ENCODE results near the gene NKAIN2. TPM values are rescaled to one million over a fixed set of nuclear protein-coding genes. Genes with fewer than 3 reads are reported as not detected.
"Not testable (repeated sequence)": the region's sequence is repeated elsewhere in the genome, so short reads cannot be mapped to it uniquely, and the experiment has no call there.

Gene NKAIN2
- polyA plus RNA-seq, 3 donors = 14.5 to 20.0 (median 18.8) TPM

DNA sequence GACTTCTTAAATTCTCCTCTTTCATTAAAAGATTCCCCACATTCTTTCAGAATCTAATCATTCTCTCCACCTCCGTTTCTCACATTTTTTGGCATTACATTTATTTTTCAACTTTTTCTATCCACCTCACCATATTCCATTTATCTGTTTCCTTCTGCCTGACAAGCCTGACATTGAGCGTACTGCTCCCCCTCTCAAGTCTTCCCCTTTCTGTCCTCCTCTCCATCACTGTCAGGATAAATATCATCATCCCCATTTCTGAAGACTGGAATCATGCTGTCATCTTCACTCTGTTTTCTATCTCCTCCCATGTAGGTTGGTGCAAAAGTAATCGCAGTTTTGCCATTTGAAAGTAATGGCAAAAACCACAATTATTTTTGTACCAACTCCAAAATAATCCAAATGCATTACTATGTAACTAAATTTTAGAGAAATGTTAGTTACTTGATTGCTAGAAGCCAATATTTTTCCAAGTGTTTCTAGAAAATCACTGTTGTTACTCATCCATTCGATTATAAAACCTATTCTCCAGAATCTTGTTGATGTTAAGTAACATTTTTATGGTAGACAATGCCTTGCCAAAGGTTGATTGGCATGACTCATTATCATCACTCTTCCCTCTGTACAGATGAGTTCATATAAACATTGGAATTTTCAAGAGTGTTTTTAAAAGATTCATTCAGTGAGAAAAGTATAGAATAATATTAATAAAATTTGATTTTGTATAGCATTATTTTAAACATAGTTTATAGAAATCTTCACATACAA, 866.2 kb downstream of the NKAIN2 start:
- DNase-seq (ENCODE audit: extremely low read depth in 1 of 11, low read depth in 9 of 11, low spot score in 4 of 11) = no peak

DNA sequence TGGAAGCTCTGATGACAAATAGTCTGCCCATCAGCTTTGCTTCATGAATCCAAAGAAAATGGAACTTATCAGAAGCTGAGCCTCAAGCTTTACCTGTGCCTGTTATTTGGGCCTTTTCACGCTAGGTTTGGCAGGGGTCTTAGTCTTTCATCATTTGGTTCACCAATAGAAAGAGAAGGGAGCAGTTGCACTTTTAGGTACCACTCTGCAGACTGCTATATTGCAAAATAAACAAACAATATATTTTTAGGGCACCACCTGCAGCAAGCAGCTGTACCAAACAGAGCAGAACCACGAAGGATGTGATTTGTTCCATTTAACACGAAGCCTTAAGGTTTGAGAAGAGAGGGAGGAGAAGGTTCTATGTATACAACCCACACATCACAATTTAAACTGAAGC, 867.1 kb downstream of the NKAIN2 start:
- no peak for DNase-seq (ENCODE audit: extremely low read depth in 1 of 11, low read depth in 9 of 11, low spot score in 4 of 11)

DNA sequence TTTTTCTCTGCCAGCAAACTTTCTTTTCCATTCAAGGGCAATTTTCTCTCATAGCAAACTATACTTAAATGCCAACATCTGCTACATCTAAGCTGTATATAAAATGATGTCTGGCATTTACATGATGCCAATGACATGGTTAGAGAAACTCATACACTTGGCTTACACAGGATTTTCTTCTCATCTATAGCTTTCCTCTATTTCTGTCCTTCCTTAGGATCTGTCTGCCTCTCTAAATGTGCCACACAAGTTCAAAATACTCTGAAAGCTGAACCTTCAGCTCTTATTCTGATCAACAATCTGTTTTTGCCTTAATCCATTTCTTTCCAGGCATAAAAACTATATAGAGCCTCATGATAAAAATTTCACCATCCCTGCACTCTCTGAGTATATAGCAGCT, 867.7 kb downstream of the NKAIN2 start:
- no peak for DNase-seq (ENCODE audit: extremely low read depth in 1 of 11, low read depth in 9 of 11, low spot score in 4 of 11)

DNA sequence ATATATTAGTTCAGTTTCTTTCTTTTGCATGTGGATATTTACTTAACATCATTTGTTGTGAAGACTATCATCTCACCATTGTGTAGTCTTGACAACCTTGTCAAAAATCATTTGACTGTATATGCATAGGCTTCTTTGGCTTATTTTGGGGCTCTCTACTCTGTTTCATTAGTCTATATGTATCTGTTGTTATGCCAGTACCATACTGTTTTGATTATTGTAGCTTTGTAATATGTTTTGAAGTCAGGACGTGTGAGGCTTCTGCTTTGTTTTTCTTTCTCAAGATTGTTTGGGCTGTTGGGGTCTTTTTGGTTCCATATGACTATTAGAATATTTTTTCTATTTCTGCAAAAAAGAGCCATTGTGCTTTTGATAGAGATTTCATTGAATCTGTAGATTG, 870.4 kb downstream of the NKAIN2 start:
- DNase-seq (ENCODE audit: extremely low read depth in 1 of 11, low read depth in 9 of 11, low spot score in 4 of 11) = no peak

DNA sequence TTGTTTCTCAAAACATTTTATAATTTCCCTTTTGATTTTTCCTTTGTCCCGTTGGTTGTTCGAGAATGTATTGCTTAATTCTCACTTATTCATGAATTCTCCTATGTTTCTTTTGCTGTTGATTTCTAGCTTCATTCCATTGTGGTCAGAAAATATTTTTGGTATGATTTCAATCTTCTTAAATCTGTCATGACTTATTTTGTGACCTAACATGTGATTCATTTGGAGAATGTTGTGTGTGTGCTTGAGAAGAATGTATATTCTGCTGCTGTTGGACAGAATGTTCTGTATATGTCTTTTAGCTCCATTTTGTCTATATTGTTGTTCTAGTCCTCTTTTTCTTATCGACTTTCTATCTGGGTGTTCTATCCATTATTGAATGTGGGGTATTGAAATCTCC, 872.4 kb downstream of the NKAIN2 start:
- DNase-seq (ENCODE audit: extremely low read depth in 1 of 11, low read depth in 9 of 11, low spot score in 4 of 11) = no peak

DNA sequence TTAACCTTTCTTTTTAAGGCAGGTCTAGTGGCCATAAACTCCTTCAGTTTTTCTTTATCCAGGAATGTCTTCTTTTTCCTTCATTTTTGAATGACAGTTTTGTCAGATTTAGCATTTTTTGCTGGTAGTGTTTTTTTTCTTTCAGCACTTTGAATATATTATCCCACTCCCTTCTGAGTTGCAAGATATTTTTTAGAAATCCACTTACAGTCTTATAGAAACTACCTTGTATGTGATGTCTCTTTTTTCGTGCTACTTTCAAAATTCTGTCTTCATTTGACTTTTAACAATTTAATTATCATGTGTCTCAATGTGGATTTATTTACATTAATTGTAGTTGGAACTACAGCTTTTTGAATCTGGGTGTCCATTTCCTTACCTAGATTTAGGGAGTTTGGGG, 874.2 kb downstream of the NKAIN2 start:
- DNase-seq (ENCODE audit: extremely low read depth in 1 of 11, low read depth in 9 of 11, low spot score in 4 of 11) = no peak

DNA sequence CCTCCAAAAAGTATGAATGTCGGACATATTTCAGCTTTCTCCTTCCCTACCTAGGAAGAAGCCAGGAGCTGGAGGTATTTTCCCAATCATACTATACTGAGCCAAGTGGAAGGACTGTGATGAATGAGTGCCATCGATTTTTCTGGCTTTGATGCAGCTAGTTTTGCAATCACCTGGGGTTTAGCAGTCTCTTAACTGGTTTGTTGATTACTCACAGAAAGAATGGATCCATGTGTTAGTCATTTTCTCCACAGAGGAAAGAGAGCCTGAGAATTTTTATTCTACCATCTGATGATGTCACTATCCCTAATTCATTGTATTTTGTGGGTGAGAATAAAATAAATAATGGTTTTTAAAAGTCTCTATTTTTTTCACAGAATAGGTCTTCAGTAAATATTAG, 875.7 kb downstream of the NKAIN2 start:
- DNase-seq (ENCODE audit: extremely low read depth in 1 of 11, low read depth in 9 of 11, low spot score in 4 of 11) = no peak

DNA sequence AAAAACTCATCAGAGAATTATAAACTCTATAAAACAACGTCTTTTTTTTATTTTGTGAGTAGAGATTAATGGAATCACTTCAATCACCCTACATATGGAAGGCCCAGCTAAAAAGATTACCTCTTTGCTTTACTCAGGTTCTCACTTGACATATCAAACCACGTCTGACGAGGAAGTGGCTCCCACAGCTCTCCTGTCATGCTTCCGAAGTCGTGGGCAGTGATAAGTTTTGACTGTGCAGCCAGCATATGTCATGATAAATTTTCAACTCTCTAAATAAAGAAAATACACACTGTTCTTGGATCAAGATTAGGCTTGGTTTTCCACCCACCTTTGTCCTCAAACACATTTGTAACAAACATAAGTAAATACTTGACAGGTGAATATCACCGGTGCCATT, 879.1 kb downstream of the NKAIN2 start:
- DNase-seq (ENCODE audit: extremely low read depth in 1 of 11, low read depth in 9 of 11, low spot score in 4 of 11) = no peak

DNA sequence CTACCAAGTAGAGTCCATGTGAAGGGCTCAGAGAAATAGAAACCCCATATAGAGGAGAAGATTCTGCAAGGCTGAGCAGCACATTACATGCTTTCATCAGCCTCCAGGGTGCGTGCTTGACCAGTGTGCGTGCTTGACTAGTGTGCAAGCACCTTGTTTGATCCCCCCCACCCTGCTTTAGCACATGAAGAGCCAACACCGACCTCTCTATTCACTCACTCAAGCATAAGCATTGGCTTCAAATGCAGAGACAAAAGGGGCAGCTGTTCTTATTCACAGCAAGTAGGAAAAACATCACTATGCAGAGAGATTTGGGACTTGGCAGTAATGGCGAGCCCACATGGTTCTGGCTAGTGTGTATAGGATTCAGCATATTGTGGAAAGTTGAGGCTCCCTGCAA, 879.8 kb downstream of the NKAIN2 start:
- no peak for DNase-seq (ENCODE audit: extremely low read depth in 1 of 11, low read depth in 9 of 11, low spot score in 4 of 11)

DNA sequence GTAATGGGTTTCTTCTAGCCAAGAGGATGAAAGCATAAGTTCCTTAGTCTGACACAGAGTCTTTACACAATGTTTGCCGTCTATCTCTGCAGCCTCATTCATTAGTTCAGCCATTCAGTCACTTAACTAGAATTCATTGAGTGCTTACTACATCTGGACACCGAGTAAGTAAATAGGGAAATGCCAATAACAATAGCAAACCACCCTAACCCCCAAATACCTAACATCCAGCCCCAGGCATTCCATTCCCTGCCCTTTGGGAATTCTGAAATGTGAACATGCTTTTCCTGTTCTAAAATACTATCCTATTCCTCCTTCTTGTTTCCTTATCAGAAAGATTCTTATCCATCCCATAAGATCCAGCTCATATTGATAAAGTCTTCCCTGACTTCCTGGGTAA, 881.0 kb downstream of the NKAIN2 start:
- no peak for DNase-seq (ENCODE audit: extremely low read depth in 1 of 11, low read depth in 9 of 11, low spot score in 4 of 11)

DNA sequence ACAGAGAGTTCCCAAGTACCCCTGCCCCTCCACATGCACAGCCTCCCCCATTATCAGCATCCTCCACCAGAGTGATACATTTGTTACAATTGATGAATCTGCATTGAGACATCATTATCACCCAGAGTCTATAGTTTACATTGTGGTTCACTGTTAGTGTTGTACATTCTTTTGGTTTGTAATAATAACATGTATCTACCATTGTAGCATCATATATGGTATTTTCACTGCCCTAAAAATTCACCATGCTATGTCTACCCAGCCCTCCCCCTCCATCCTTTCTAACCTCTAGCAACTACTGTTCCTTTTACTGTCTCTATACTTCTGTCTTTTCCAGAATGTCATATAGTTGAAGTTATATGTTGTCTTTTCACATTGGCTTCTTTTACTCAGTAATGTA, 884.7 kb downstream of the NKAIN2 start:
- no peak for DNase-seq (ENCODE audit: extremely low read depth in 1 of 11, low read depth in 9 of 11, low spot score in 4 of 11)

DNA sequence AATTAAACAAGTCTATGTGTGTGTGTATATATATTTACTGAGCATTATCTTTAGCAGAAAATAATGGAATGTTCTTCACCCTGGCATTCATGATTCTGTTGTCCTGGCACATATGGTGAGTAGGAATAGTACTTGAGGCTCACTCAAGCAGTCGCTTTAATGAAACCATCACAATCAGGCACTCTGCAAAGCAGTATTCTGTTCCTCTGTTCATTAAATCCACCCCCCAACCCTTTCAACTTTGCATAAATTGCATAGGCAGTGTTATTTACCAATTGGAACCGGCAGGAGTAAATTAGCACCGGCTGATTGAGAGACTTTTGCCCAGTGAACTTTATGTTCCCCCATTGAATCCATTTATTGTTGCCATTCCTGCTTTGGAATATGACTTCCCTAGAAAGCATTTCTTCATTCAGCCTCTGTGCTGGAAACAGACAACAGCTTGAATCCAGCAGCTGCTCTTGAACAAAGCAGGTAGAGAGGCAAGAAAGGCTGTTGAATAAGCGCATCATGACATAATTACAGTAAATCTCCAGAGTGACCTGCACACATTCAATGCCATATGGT, 890.6 kb downstream of the NKAIN2 start:
- DNase-seq (ENCODE audit: extremely low read depth in 1 of 11, low read depth in 9 of 11, low spot score in 4 of 11) = no peak

DNA sequence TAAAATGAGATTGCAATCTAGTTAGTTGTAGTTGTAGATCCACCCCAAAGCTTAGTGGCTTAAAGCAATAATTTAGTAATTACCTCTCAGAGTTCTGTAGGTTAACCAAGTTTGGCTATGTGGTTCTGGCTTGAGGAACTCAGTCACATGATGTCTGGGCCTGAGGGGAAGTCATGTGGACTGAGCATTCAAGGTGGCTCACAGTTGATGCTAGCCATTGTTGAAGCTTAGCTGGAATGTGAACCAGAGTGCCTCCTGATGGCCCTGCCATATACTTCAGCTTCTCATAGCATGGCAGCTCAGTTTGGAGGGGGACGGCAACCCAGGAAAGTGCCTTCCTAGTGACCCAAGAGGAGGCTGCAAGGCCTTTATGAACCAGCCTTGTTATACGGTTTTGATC, 895.4 kb downstream of the NKAIN2 start:
- no peak for DNase-seq (ENCODE audit: extremely low read depth in 1 of 11, low read depth in 9 of 11, low spot score in 4 of 11)

DNA sequence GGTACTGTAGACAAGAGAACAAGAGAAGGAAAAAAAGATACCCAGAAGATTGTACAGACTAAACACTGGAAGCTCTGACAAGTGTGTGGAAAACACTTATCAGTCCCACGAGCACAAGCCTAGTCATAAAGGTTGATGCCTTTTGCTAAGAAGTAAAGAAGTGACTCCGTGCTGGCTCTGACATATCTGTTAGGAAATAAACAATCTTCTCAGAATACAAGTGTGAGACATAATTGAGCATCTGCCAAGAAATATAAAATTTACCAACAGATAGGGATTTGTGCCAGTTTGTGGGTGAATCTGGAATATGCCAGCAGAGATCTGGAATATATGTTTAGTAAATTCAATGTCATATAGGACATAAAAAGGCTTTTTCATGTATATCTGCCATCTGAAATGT, 899.9 kb downstream of the NKAIN2 start:
- no peak for DNase-seq (ENCODE audit: extremely low read depth in 1 of 11, low read depth in 9 of 11, low spot score in 4 of 11)

DNA sequence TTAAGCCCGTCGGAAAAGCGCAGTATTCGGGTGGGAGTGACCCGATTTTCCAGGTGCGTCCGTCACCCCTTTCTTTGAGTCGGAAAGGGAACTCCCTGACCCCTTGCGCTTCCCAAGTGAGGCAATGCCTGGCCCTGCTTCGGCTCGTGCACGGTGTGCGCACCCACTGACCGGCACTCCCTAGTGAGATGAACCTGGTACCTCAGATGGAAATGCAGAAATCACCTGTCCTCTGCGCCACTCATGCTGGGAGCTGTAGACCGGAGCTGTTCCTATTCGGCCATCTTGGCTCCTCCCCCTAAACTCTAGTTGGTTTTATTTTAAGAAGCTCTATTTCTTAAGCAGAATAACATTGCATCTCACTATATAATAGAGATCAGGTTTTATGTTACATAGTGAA, 908.9 kb downstream of the NKAIN2 start:
- not testable (repeated sequence) for DNase-seq (ENCODE audit: extremely low read depth in 1 of 11, low read depth in 9 of 11, low spot score in 4 of 11)

DNA sequence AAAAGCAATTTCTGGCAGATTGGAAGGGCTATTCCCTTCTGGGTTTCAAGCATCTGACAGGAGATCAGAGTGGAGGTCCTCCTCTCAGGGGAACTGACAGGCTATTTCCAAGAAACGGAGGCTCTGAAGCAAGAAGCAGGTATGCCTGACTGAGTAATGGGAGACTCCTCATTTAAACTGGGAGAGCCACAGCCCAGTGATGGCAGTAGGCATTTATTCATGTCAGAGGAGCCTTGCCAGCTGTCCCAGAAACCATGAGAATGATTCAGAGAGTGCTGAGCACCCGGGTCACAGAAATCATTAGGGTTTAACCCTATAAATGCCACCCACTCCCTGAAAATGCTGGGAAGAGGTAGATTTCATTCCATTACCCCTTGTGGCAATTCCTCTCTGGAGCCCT, 911.1 kb downstream of the NKAIN2 start:
- DNase-seq (ENCODE audit: extremely low read depth in 1 of 11, low read depth in 9 of 11, low spot score in 4 of 11) = no peak

DNA sequence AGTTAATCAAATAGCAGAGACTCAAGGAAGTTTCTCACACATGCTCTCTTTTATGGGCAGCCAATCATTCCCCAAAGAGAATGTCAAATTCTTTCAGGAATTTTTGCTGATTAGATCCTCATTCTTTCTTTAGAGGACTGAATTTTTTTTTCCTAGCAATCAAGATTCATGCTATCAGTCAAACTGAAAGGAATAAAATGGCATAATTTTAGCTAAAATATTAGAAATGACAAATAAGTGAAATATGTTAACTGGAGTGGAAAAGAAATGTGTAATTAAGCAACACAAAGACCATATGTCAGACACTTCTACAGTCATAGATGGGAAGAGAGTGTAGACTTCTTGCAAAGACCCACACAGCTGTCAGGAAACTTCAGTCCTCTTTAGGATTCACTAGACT, 916.2 kb downstream of the NKAIN2 start:
- DNase-seq (ENCODE audit: extremely low read depth in 1 of 11, low read depth in 9 of 11, low spot score in 4 of 11) = no peak

DNA sequence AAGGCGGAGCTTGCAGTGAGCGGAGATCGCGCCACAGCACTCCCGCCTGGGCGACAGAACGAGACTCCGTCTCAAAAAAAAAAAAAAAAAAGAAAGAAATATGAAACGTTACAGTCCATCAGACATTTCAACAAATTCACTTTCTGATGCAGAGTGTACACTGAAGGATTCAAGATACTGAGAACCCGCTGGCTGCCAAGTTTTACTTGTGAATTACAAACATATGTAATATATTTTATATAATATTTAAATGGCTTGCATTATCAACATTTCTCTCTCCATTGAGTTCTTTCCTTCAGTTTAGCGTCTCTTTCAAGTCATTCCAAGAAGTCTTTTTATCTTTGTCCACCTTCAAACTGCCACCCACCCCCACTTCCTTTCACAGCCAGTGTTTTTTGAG, 917.7 kb downstream of the NKAIN2 start:
- DNase-seq (ENCODE audit: extremely low read depth in 1 of 11, low read depth in 9 of 11, low spot score in 4 of 11) = no peak

DNA sequence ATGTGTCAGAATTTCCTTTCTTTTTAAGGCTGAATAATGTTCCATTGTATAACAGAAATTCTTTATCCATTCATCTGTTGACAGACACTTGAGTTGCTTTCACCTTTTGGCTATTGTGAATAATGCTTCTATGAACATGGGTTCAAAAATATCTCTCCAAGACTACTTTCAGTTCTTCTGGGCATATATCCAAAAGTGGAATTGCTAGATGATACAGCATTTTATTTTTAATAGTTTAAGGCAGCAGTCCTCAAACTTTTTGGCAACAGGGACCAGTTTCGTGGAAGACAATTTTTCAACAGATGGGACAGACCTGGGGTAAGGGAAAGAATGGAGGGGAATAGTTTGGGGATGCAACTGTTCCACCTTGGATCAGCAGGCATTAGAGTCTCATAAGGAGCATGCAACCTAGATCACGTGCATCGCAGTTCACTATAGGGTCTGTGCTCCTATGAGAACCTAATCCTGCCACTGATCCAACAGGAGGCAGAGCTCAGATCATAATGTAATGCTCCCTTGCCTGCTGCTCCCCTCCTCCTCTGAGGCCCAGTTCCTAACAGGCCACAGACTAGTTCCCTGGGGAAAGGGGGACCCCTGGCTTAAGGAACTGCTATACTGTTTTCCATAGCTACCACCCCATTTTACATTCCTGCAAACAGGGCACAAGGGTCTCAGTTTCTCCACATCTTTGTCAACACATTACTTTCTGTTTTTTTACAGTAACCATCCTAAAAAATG, 918.6 kb downstream of the NKAIN2 start:
- DNase-seq (ENCODE audit: extremely low read depth in 1 of 11, low read depth in 9 of 11, low spot score in 4 of 11) = no peak

DNA sequence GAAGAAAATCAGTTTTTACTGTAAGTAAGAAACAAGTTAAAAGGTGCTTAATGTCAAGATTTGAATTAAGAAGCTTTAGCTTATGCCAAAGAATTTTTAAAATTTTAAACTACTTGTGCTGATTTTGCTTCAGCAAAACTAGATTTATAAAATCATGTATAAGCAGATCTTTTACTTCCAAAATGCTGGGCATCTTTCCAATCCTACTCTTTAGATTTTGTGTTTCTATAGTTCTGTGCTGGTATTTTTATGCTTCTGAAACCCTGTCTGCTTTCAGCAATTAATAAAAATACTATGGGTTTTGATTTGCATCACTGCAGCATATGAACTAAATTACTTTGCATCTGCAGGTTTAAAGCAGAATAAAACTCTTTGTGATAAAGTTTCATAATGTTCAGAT, 920.0 kb downstream of the NKAIN2 start:
- no peak for DNase-seq (ENCODE audit: extremely low read depth in 1 of 11, low read depth in 9 of 11, low spot score in 4 of 11)

DNA sequence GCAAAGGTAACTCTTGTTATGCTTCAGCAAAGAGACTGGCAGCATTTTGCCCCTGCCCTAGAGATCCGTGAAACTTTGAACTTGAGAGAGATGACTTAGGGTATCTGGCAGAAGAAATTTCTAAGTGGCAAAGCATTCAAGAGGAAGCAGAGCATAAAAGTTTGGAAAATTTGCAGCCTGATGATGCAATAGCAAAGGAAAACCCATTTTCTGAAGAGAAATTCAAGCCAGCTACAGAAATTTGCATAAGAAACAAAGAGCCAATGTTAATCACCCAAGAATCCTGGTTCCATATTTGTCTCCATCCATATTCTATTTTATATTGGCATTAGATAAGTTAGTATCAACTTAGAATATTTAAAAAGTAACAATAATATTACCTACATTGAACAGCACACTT, 934.1 kb downstream of the NKAIN2 start:
- not testable (repeated sequence) for DNase-seq (ENCODE audit: extremely low read depth in 1 of 11, low read depth in 9 of 11, low spot score in 4 of 11)
